A549 (cell line): Measurements from ENCODE around the gene C5orf34. TPM values are rescaled to one million over a fixed set of nuclear protein-coding genes. Genes with fewer than 3 reads are reported as not detected.
"Not testable (repeated sequence)": the region's sequence is repeated elsewhere in the genome, so short reads cannot be mapped to it uniquely, and the experiment has no call there.

Source experiments
- ATAC-seq, 2 experiments: fragments of 200-7000 bp in 1 of 2; fragments of >200 bp in 1 of 2; cut with Nextera tagmentation in 1 of 2; cut with Tn5 transposase in 1 of 2; 3 replicates each; pipeline versions ENCODE4 v1.8.0 to v1.9.1; 2018 to 2020; ENCODE audit warnings: mild to moderate bottlenecking in 1 of 2, moderate library complexity in 1 of 2
- CTCF ChIA-PET: fragments of 300-600 bp; sonication (Branson Sonifier 250); formaldehyde crosslinking; extraction: SDS; loops from one replicate; lab custom pipeline; 2021; ENCODE audit warnings: antibody characterized with exemption, inconsistent platforms; lab: Yijun Ruan, JAX
- POLR2A ChIA-PET: fragments of 350-600 bp; formaldehyde crosslinking; extraction: SDS; loops from one replicate; lab custom pipeline; 2021; ENCODE audit warnings: antibody characterized with exemption, inconsistent platforms; lab: Yijun Ruan, JAX
- DNase-seq, 2 experiments: peaks; one replicate each; pipeline versions ENCODE4 v3.0.0 to v3.0.0-alpha.2; 2011 to 2016; ENCODE audit warnings: low read depth in 1 of 2, low spot score in 1 of 2
- FAIRE-seq: peaks from 2 replicates; lab custom pipeline; 2011; peaks lifted over from hg19 to GRCh38; lab: Jason Lieb, UNC
- H3K27ac ChIP-seq, 2 experiments: fragments of >200 bp; sonication (Bioruptor Twin); formaldehyde crosslinking; 3 replicates each; pipeline ENCODE4 v1.5.1; 2016 to 2017
- H3K4me1 ChIP-seq: fragments of >200 bp; sonication (Bioruptor Twin); formaldehyde crosslinking; 3 replicates; pipeline ENCODE4 v1.6.1; 2016
- H3K4me2 ChIP-seq: fragments of >200 bp; sonication (Bioruptor Twin); formaldehyde crosslinking; 3 replicates; pipeline ENCODE4 v1.6.1; 2016
- H3K4me3 ChIP-seq: fragments of >200 bp; sonication (Bioruptor Twin); formaldehyde crosslinking; 3 replicates; pipeline ENCODE4 v1.5.1; 2016
- H3K9me3 ChIP-seq: fragments of >200 bp; sonication (Bioruptor Twin); formaldehyde crosslinking; 3 replicates; pipeline ENCODE4 v1.6.1; 2016
- FOSL2 ChIP-seq, 2 experiments: fragments of 450-650 bp in 1 of 2; fragments of >200 bp in 1 of 2; sonication (Bioruptor Twin) in 1 of 2; formaldehyde crosslinking; IDR thresholded peaks; 2 replicates each; pipeline versions ENCODE4 v1.5.0 to v1.6.1; 2016 to 2020; ENCODE audit warnings: mild to moderate bottlenecking in 1 of 2, moderate library complexity in 1 of 2
- MAFK ChIP-seq: fragments of 450-650 bp; IDR thresholded peaks from 2 replicates; pipeline ENCODE4 v1.6.1; 2014; ENCODE audit not compliant: partially characterized antibody
- MAZ ChIP-seq: fragments of 150-350 bp; IDR thresholded peaks from 2 replicates; pipeline ENCODE4 v1.6.1; 2014; ENCODE audit warnings: antibody characterized with exemption, low read depth, low read length, borderline replicate concordance
- PHF8 ChIP-seq: fragments of 200-600 bp; sonication (generic); IDR thresholded peaks from 2 replicates; pipeline ENCODE4 v1.6.1; 2016; ENCODE audit warnings: low read depth, mild to moderate bottlenecking, antibody characterized with exemption, moderate library complexity, borderline replicate concordance
- RCOR1 ChIP-seq: fragments of 150-350 bp; IDR thresholded peaks from 2 replicates; pipeline ENCODE4 v1.6.1; 2014; ENCODE audit warnings: antibody characterized with exemption, low read length, low read depth
- ZFP36 ChIP-seq: fragments of 450-650 bp; IDR thresholded peaks from 2 replicates; pipeline ENCODE4 v1.6.1; 2014; ENCODE audit warnings: borderline replicate concordance; ENCODE audit not compliant: partially characterized antibody
- WGBS: methylation state at CpG from one replicate; pipeline ENCODE4 v1.1.6; 2017; ENCODE audit errors: missing lambda C conversion rate; 5-methylcytosine and 5-hydroxymethylcytosine counted together
- polyA plus RNA-seq, 4 experiments: library from polyadenylated mRNA; depleted of rRNA in 3 of 4; stranded (reverse); fragments of >200 nt; fragmentation: RNase III in 1 of 4; extraction: RNeasy Plus Mini Kit Qiagen cat#74134 plus additional on column Dnase treatment in 1 of 4; gene quantifications; 2 replicates in 3 of 4; 3 replicates in 1 of 4; pipeline ENCODE4 v1.2.3, GENCODE V29; 2011 to 2017

C5orf34 gene
- polyA plus RNA-seq, 2 of the 4 experiments (the other 2 are of a cell fraction) = 7.6 to 16.1 TPM

DNA sequence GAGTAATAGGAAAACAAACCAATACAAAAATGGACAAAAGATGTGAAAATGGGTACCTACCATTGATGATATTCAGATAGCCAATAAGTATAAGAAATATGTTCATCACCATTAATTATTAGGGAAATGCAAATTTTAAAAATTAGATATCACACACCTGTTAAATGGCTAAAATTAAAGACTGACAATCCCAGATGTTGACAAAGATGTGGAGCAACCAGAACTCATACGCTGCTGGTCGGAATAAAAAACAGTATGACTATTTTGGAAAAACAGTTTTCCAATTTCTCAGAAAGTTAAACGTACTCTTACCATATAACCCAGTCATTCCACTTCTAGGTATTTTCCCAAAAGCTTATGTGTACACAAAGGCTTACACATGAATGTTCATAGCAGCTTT, 58.4 kb downstream of the C5orf34 start:
- no peak for FAIRE-seq
- Histone ChIP-seq H3K4me1 (no peaks in the 10 kb centered on the region), H3K4me2 (no peak overlapping the region), H3K27ac (no peak overlapping the region), H3K4me3 (no peak overlapping the region), H3K9me3 (no peaks in the 10 kb centered on the region)
- CTCF ChIA-PET = no interaction called here
- TF ChIP-seq ZFP36 (peak; percentile 44), PHF8 (no peak), RCOR1 (no peak), MAZ (no peak)
- POLR2A ChIA-PET = no interaction called here
- WGBS = 92% methylated on average over 3 of the region's 3 CpGs
- no peak for ATAC-seq
- no peak for DNase-seq

DNA sequence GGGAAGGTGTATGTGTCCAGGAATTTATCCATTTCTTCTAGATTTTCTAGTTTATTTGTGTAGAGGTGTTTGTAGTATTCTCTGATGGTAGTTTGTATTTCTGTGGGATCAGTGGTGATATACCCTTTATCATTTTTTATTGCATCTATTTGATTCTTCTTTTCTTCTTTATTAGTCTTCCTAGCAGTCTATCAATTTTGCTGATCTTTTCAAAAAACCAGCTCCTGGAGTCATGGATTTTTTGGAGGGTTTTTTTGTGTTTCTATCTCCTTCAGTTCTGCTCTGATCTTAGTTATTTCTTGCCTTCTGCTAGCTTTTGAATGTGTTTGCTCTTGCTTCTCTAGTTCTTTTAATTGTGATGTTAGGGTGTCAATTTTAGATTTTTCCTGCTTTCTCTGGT, 73.4 kb downstream of the C5orf34 start:
- peak; percentile 53 for TF ChIP-seq MAFK
- H3K27ac ChIP-seq, ATAC-seq, DNase-seq, CTCF ChIA-PET, POLR2A ChIA-PET, H3K4me1 ChIP-seq, H3K4me3 ChIP-seq, H3K4me2 ChIP-seq, FAIRE-seq: not testable (repeated sequence)
- peaks cover 20% of the 10 kb centered on the region for H3K9me3 ChIP-seq

DNA sequence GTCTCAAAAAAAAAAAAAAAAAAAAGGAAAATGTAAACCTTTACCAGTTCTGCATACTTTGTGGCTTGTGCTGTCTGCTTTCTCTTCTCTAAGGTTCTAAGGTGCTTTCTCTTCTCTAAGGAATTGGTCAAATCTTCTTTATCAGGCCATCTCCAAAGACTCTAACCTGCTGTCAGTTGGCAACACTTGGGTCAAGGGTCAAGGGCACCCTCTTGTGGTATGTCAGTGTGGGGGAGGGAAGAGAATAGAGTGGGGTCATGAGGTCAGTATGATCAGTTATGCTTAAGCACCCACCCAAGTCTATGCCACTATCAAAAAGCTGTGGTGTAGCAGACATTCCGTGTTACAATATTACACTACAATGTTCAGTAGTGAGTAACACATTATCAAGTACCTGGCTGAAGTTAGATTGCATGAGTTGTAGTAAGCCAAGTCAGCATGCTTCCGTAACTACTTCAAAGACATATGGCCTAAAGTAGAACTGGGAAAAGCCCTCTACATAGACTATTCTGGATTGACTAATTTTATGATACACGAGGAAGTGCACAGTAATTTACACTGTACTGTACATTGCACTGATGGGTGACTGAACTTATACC, 77.8 kb downstream of the C5orf34 start:
- no peak overlapping the region for H3K27ac ChIP-seq
- TF ChIP-seq FOSL2 (IDR thresholded peaks at IDR 0.05) (no peak), FOSL2 (CRISPR knock-in tag; IDR thresholded peaks at IDR 0.05) (no peak)
- H3K9me3 ChIP-seq = peaks cover 6% of the 10 kb centered on the region; the same call in 1 of the 3 replicates
- H3K4me2 ChIP-seq = no peak overlapping the region
- ChIA-PET CTCF (interaction anchor here (1.5 kb wide), 1 partner anchor 18 kb away, joined by 3 read pairs; no protein-coding TSS in a partner anchor), POLR2A (no interaction called here)
- H3K4me1 ChIP-seq = peaks cover 21% of the 10 kb centered on the region
- 97% methylated on average over 3 of the region's 3 CpGs for WGBS
- no peak for FAIRE-seq
- no peak for DNase-seq
- no peak overlapping the region for H3K4me3 ChIP-seq
- peak in 1 of 2 experiments; percentile 26; a peak in 1 of 6 replicates for ATAC-seq

Other genes starting within 250 kb of the C5orf34 start
- gene HMGCS1, start 201.7 kb downstream of the C5orf34 start, polyA plus RNA-seq (2011; rRNA removed) = 54.1 and 72.8 TPM in 2 replicates
- 51.3 to 64.8 TPM (median 60.3 TPM) in 3 replicates for gene HMGCS1, start 201.7 kb downstream of the C5orf34 start, polyA plus RNA-seq (2017; fragmentation: RNase III; extraction: RNeasy Plus Mini Kit Qiagen cat#74134 plus additional on column Dnase treatment)
- 0.39 and 0.50 TPM in 2 replicates for gene CCL28, start 102.8 kb downstream of the C5orf34 start, polyA plus RNA-seq (2011; rRNA removed)
- gene CCL28, start 102.8 kb downstream of the C5orf34 start, polyA plus RNA-seq (2017; fragmentation: RNase III; extraction: RNeasy Plus Mini Kit Qiagen cat#74134 plus additional on column Dnase treatment) = 0.09 to 0.15 TPM (median 0.13 TPM) in 3 replicates
- gene TMEM267, start 31.3 kb downstream of the C5orf34 start, polyA plus RNA-seq (2011; rRNA removed) = 46.1 and 47.3 TPM in 2 replicates
- gene TMEM267, start 31.3 kb downstream of the C5orf34 start, polyA plus RNA-seq (2017; fragmentation: RNase III; extraction: RNeasy Plus Mini Kit Qiagen cat#74134 plus additional on column Dnase treatment) = 15.8 to 17.9 TPM (median 17.3 TPM) in 3 replicates
- gene PAIP1, start 41.9 kb upstream of the C5orf34 start, polyA plus RNA-seq (2011; rRNA removed) = 188 and 198 TPM in 2 replicates
- gene PAIP1, start 41.9 kb upstream of the C5orf34 start, polyA plus RNA-seq (2017; fragmentation: RNase III; extraction: RNeasy Plus Mini Kit Qiagen cat#74134 plus additional on column Dnase treatment) = 84.6 to 89.6 TPM (median 86.7 TPM) in 3 replicates
- 35.5 and 36.3 TPM in 2 replicates for gene NNT, start 88.0 kb upstream of the C5orf34 start, polyA plus RNA-seq (2011; rRNA removed)
- gene NNT, start 88.0 kb upstream of the C5orf34 start, polyA plus RNA-seq (2017; fragmentation: RNase III; extraction: RNeasy Plus Mini Kit Qiagen cat#74134 plus additional on column Dnase treatment) = 13.5 to 16.5 TPM (median 15.2 TPM) in 3 replicates